Osteocyte (in vitro differentiated cells): ENCODE results near the gene ROR2. TPM values are rescaled to one million over a fixed set of nuclear protein-coding genes. Genes with fewer than 3 reads are reported as not detected.

ENCODE experiments used
- DNase-seq: peaks from one replicate; pipeline ENCODE4 v3.0.0; 2021; ENCODE audit warnings: mixed read lengths; ENCODE audit not compliant: unreplicated experiment; ENCODE audit errors: extremely low spot score
- H3K27ac Mint-ChIP-seq: one replicate; pipeline ENCODE4 v1.8.0; 2021; ENCODE audit warnings: mild to moderate bottlenecking, mixed read lengths; ENCODE audit not compliant: unreplicated experiment
- H3K27me3 Mint-ChIP-seq: one replicate; pipeline ENCODE4 v1.8.0; 2021; ENCODE audit warnings: mixed read lengths; ENCODE audit not compliant: unreplicated experiment
- H3K36me3 Mint-ChIP-seq: one replicate; pipeline ENCODE4 v1.8.0; 2021; ENCODE audit warnings: mixed read lengths; ENCODE audit not compliant: unreplicated experiment
- H3K4me1 Mint-ChIP-seq: one replicate; pipeline ENCODE4 v1.8.0; 2021; ENCODE audit warnings: mixed read lengths; ENCODE audit not compliant: unreplicated experiment
- H3K4me3 Mint-ChIP-seq: one replicate; pipeline ENCODE4 v1.8.0; 2021; ENCODE audit warnings: mild to moderate bottlenecking, moderate library complexity, mixed read lengths; ENCODE audit not compliant: unreplicated experiment
- H3K9me3 Mint-ChIP-seq: one replicate; pipeline ENCODE4 v1.8.0; 2021; ENCODE audit warnings: mixed read lengths; ENCODE audit not compliant: unreplicated experiment
- total RNA-seq: library from RNA; stranded (reverse); gene quantifications from 2 replicates; pipeline ENCODE4 v1.2.1, GENCODE V29; 2021
- TF ChIP-seq, protein P1 (sequence below): fragments of 200-600 bp; sonication (generic); IDR thresholded peaks from 2 replicates; pipeline ENCODE4 v1.5.0; 2021; ENCODE audit warnings: antibody characterized with exemption, mild to moderate bottlenecking, moderate library complexity

Gene ROR2
- total RNA-seq, 1 donor from 2014 or later = 48.2 TPM

DNA sequence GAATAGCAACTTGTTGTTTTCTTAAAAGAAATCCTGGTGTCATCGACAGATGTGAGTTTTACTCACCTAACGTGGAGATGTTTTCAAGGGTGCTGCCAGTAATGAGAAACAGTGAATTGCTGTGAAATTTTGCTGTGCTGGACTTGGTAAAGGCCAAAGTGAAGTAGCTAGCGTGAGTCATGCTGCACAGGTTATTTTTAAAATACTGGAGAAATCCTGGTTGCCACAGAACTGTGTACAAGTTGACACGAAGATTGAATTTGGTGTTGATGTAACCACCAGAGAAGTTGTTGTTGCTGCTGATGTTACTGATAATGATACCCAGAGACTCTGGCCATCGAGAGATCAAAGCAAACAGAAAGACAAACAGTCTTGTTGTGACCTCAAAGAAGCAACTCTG is 338.4 kb downstream of the ROR2 start:
- TF ChIP-seq, protein P1, sequence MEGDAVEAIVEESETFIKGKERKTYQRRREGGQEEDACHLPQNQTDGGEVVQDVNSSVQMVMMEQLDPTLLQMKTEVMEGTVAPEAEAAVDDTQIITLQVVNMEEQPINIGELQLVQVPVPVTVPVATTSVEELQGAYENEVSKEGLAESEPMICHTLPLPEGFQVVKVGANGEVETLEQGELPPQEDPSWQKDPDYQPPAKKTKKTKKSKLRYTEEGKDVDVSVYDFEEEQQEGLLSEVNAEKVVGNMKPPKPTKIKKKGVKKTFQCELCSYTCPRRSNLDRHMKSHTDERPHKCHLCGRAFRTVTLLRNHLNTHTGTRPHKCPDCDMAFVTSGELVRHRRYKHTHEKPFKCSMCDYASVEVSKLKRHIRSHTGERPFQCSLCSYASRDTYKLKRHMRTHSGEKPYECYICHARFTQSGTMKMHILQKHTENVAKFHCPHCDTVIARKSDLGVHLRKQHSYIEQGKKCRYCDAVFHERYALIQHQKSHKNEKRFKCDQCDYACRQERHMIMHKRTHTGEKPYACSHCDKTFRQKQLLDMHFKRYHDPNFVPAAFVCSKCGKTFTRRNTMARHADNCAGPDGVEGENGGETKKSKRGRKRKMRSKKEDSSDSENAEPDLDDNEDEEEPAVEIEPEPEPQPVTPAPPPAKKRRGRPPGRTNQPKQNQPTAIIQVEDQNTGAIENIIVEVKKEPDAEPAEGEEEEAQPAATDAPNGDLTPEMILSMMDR = no peak
- DNase-seq = no peak
- Mint-ChIP-seq H3K27me3 (peaks cover 16% of the 10 kb centered on the region), H3K36me3 (no peaks in the 10 kb centered on the region), H3K9me3 (no peaks in the 10 kb centered on the region), H3K4me3 (no peak overlapping the region), H3K27ac (no peak overlapping the region), H3K4me1 (no peaks in the 10 kb centered on the region)

- Mint-ChIP-seq H3K4me1 (no peaks in the 10 kb centered on the region), H3K4me3 (no peak overlapping the region), H3K27me3 (peaks cover 21% of the 10 kb centered on the region), H3K9me3 (no peaks in the 10 kb centered on the region), H3K27ac (no peak overlapping the region), H3K36me3 (no peaks in the 10 kb centered on the region)
- TF ChIP-seq, protein P1 = no peak
- DNase-seq = no peak
Measured at GRCh38 chr9:91606255-91606995, 343.6 kb downstream of the ROR2 start.

DNA sequence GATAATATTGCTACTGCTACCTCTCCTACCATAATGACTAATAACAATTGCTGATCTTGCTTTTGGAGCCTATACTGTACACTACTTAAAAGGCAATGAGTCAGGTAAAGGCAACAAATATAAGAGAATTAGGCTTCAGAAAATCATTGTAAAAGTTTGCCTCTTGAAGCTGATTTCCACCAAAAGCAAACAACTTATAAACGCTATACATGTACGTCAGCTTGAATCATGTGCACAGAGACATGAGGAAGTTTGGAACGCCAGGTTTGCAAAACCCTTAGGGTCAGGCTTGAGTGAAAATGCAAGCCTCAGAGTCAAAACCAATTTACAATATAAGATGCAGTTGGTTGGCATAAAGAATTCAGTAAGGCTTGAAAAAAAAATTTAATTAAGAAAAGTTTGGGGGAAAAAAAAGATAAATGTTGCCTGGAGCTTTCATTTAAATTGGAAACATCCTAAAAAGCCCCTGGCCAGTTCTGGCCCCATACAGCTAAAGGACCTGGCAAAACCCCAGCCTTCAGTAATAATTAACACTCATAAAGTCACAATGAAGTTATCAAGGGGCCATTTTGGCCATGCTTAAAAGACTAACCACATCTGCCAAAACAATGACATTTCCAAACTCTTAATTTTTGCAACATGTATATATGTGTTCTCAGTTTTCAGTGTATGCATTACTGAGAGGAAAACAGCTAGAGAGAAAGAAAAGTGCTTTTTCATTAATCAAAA is 345.4 kb downstream of the ROR2 start:
- Mint-ChIP-seq H3K27me3 (peaks cover 21% of the 10 kb centered on the region), H3K36me3 (no peaks in the 10 kb centered on the region), H3K4me3 (no peak overlapping the region), H3K4me1 (no peaks in the 10 kb centered on the region), H3K27ac (no peak overlapping the region), H3K9me3 (no peaks in the 10 kb centered on the region)
- DNase-seq = no peak
- TF ChIP-seq, protein P1 = no peak

DNA sequence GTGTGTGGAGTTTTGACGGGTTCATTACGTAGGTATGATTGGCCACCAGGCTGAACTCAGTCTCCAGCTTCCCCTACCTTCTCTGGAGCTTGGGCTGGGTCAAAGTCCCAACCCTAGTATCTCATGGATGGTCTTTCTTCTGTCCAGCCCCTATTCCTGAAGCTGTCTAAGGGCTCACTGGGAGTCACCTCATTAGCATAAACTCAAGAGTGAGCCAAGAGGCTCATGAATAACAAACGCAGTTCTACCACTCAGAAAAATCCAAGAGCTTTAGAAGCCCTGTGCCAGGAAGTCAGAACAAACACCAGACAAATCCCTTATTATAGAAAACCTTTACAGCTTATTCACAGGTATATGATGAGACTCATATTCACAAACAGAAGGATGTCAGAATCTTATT is 346.1 kb downstream of the ROR2 start:
- Mint-ChIP-seq H3K27ac (no peak overlapping the region), H3K36me3 (no peaks in the 10 kb centered on the region), H3K9me3 (no peaks in the 10 kb centered on the region), H3K27me3 (peaks cover 21% of the 10 kb centered on the region), H3K4me3 (no peak overlapping the region), H3K4me1 (no peaks in the 10 kb centered on the region)
- TF ChIP-seq, protein P1 = no peak
- no peak for DNase-seq

DNA sequence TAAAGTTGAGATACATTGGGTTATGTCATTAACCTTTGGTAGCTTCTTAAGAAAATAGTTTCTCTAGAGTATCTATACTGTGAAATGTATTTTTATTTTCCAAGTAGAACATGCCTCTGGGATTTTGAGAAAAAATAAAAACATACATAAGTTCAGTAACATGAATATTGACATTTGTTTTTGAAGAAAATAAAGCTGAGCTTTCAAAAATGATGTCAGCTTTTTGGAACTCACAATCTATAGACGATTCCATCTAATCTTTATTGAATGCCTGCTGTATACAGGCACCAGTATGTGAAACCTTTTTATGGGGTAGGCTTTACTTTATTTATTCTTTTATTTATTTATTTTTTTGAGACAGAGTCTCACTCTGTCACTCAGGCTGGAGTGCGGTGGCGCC is 350.5 kb downstream of the ROR2 start:
- H3K27me3 Mint-ChIP-seq = peaks cover 20% of the 10 kb centered on the region

More for the DNA sequence above, 350.5 kb downstream of the ROR2 start:
- no peak overlapping the region for H3K27ac Mint-ChIP-seq
- TF ChIP-seq, protein P1 = no peak
- H3K4me1 Mint-ChIP-seq = no peaks in the 10 kb centered on the region
- no peaks in the 10 kb centered on the region for H3K9me3 Mint-ChIP-seq
- H3K36me3 Mint-ChIP-seq = no peaks in the 10 kb centered on the region
- H3K4me3 Mint-ChIP-seq = no peak overlapping the region
- no peak for DNase-seq
